B cell (primary cell): ENCODE results near the gene DIS3L2. TPM values are rescaled to one million over a fixed set of nuclear protein-coding genes. Genes with fewer than 3 reads are reported as not detected.

Experiments
- ATAC-seq: fragments of 200-7000 bp; cut with Tn5 transposase; one replicate; pipeline ENCODE4 v1.10.0; 2021; ENCODE audit warnings: low read depth, mild to moderate bottlenecking, moderate number of reproducible peaks, moderate library complexity
- CTCF ChIA-PET: fragments of 350-600 bp; sonication (Branson Sonifier 250); formaldehyde crosslinking; loops from one replicate; lab custom pipeline; 2021; ENCODE audit warnings: antibody characterized with exemption, inconsistent platforms; lab: Charles Lee
- POLR2A ChIA-PET: fragments of 350-600 bp; sonication (Branson Sonifier 250); formaldehyde crosslinking; loops from one replicate; lab custom pipeline; 2021; ENCODE audit warnings: antibody characterized with exemption; lab: Charles Lee
- DNase-seq: peaks from one replicate; pipeline ENCODE4 v3.0.0; 2013
- H2AFZ ChIP-seq: 2 replicates; pipeline ENCODE4 v1.6.1; 2012; ENCODE audit warnings: mild to moderate bottlenecking, low read depth, low read length; ENCODE audit not compliant: insufficient read depth, poor library complexity, severe bottlenecking
- H3K27ac ChIP-seq, 2 donors: 1 replicate in 1 of 2; 2 replicates in 1 of 2; pipeline ENCODE4 v1.5.1; 2012 to 2013; ENCODE audit warnings: low read length in 2 of 2, mild to moderate bottlenecking in 2 of 2, moderate library complexity in 1 of 2
- H3K27me3 ChIP-seq, 4 experiments: fragments of 200-600 bp in 1 of 4; sonication (generic) in 1 of 4; replicated peaks in 1 of 4; 1 replicate in 2 of 4; 2 replicates in 2 of 4; pipeline versions ENCODE4 v1.6.1 to v1.7.0; 2013 to 2016; ENCODE audit warnings: low read length in 3 of 4, mild to moderate bottlenecking in 2 of 4, mixed read lengths in 1 of 4, moderate library complexity in 1 of 4; ENCODE audit not compliant: insufficient read depth in 4 of 4, control insufficient read depth in 3 of 4; ENCODE audit errors: control extremely low read depth in 1 of 4
- H3K36me3 ChIP-seq, 2 experiments: replicated peaks in 1 of 2; 1 replicate in 1 of 2; 2 replicates in 1 of 2; pipeline versions ENCODE4 v1.6.1 to v1.7.1; 2013; ENCODE audit warnings: low read length in 1 of 2; ENCODE audit not compliant: insufficient read depth in 2 of 2, control insufficient read depth in 1 of 2; ENCODE audit errors: control extremely low read depth in 1 of 2, extremely low read depth in 1 of 2
- H3K4me1 ChIP-seq, 2 donors: fragments of 200-600 bp in 1 of 2; sonication (generic) in 1 of 2; 1 replicate in 1 of 2; 2 replicates in 1 of 2; pipeline versions ENCODE4 v1.5.1 to v1.6.1; 2013 to 2017; ENCODE audit warnings: low read length in 2 of 2; ENCODE audit not compliant: control insufficient read depth in 2 of 2, insufficient read depth in 2 of 2
- H3K4me2 ChIP-seq: replicated peaks from 2 replicates; pipeline ENCODE3; 2012; ENCODE audit warnings: mild to moderate bottlenecking, low read depth, low read length; ENCODE audit not compliant: poor library complexity, severe bottlenecking
- H3K4me3 ChIP-seq, 5 experiments: fragments of 200-600 bp in 1 of 5; sonication (generic) in 1 of 5; 1 replicate in 3 of 5; 2 replicates in 2 of 5; pipeline versions ENCODE4 v1.5.1 to v1.7.0; 2011 to 2016; ENCODE audit warnings: low read length in 4 of 5, mild to moderate bottlenecking in 4 of 5, low read depth in 2 of 5, control low read depth in 1 of 5, moderate library complexity in 1 of 5; ENCODE audit not compliant: insufficient read depth in 1 of 5; ENCODE audit errors: control extremely low read depth in 1 of 5, extremely low read depth in 1 of 5
- H3K79me2 ChIP-seq: fragments of 200-600 bp; sonication (generic); one replicate; pipeline ENCODE4 v1.6.0; 2016; ENCODE audit warnings: low read length; ENCODE audit not compliant: control insufficient read depth, insufficient read depth
- H3K9ac ChIP-seq: fragments of 200-600 bp; sonication (generic); 2 replicates; pipeline ENCODE4 v1.6.1; 2017; ENCODE audit warnings: mild to moderate bottlenecking, low read length, moderate library complexity
- H3K9me3 ChIP-seq, 3 donors: one replicate each; pipeline versions ENCODE4 v1.6.1 to v1.7.1; 2013; ENCODE audit warnings: low read length in 2 of 3; ENCODE audit not compliant: control insufficient read depth in 2 of 3, insufficient read depth in 1 of 3; ENCODE audit errors: control extremely low read depth in 1 of 3
- H4K20me1 ChIP-seq: 2 replicates; pipeline ENCODE4 v1.6.0; 2012; ENCODE audit warnings: mild to moderate bottlenecking, low read length; ENCODE audit not compliant: insufficient read depth, control insufficient read depth, poor library complexity, severe bottlenecking
- H3K27ac Mint-ChIP-seq: one replicate; pipeline ENCODE4 v1.8.0; 2021; ENCODE audit warnings: mixed read lengths
- H3K27me3 Mint-ChIP-seq: one replicate; pipeline ENCODE4 v1.8.0; 2021; ENCODE audit warnings: mixed read lengths
- H3K4me1 Mint-ChIP-seq: one replicate; pipeline ENCODE4 v1.8.0; 2021; ENCODE audit warnings: mixed read lengths
- H3K4me3 Mint-ChIP-seq: one replicate; pipeline ENCODE4 v1.8.0; 2021; ENCODE audit warnings: mixed read lengths
- H3K9me3 Mint-ChIP-seq: one replicate; pipeline ENCODE4 v1.8.0; 2022; ENCODE audit warnings: mixed read lengths; ENCODE audit not compliant: insufficient read depth
- CTCF ChIP-seq: fragments of 200-600 bp; IDR thresholded peaks from one replicate; pipeline ENCODE4 v1.8.0; 2022; ENCODE audit warnings: antibody characterized with exemption, mild to moderate bottlenecking
- EZH2 ChIP-seq: IDR thresholded peaks from 2 replicates; pipeline ENCODE4 v1.6.1; 2012; ENCODE audit warnings: borderline replicate concordance, low read depth, mild to moderate bottlenecking, moderate library complexity, low read length; ENCODE audit not compliant: insufficient read depth, poor library complexity, severe bottlenecking
- WGBS: methylation state at CpG from one replicate; pipeline ENCODE4 v1.1.5; 2013; ENCODE audit warnings: missing lambda C conversion rate; ENCODE audit not compliant: insufficient coverage; 5-methylcytosine and 5-hydroxymethylcytosine counted together
- intact Hi-C: fragments of 100-400 bp; cut with micrococcal nuclease; formaldehyde crosslinking; loops from one replicate; pipeline ENCODE4 v1.10.0; 2022
- polyA plus RNA-seq: library from polyadenylated mRNA; depleted of rRNA; stranded (reverse); fragments of >200 nt; gene quantifications from 2 replicates; pipeline ENCODE4 v1.2.3, GENCODE V29; 2012
- total RNA-seq, 2 donors: library from RNA; stranded (reverse); fragments of 120-200 nt in 1 of 2; gene quantifications; 1 replicate in 1 of 2; 2 replicates in 1 of 2; pipeline versions ENCODE4 v1.2.3 to v1.2.4, GENCODE V29; 2013 to 2022

The DIS3L2 gene
- total and polyA plus RNA-seq, 2 donors (not counting 1 experiment from before 2014, with no cell fraction given): 34.5 to 70.1 TPM

GRCh38 chr2:232134939-232135338 is 173.4 kb downstream of the DIS3L2 start:
- Histone ChIP-seq H3K9me3 (no peaks in the 10 kb centered on the region), H4K20me1 (no peaks in the 10 kb centered on the region), H3K4me3 (no peak overlapping the region), H2AFZ (no peak overlapping the region), H3K4me1 (peaks cover 10 to 11% of the 10 kb centered on the region in 2 donors), H3K4me2 (no peak overlapping the region), H3K79me2 (no peaks in the 10 kb centered on the region), H3K36me3 (peaks cover 0 to 26% of the 10 kb centered on the region in 2 experiments), H3K27me3 (no peaks in the 10 kb centered on the region), H3K27ac (no peak overlapping the region), H3K9ac (no peak overlapping the region)
- H3K9me3 Mint-ChIP-seq: no peaks in the 10 kb centered on the region
- WGBS: 100% methylated on average over 4 of the region's 4 CpGs
- H3K4me3 Mint-ChIP-seq: no peak overlapping the region
- DNase-seq (no peak), ATAC-seq (no peak)
- ChIA-PET CTCF (no interaction called here), POLR2A (no interaction called here)
- H3K4me1 Mint-ChIP-seq: peaks cover 21% of the 10 kb centered on the region
- H3K27ac Mint-ChIP-seq: no peak overlapping the region
- H3K27me3 Mint-ChIP-seq: no peaks in the 10 kb centered on the region
- intact Hi-C loops: no loop called here
- no peak for TF ChIP-seq EZH2
- TF ChIP-seq CTCF: no peak

GRCh38 chr2:232137356-232138147 is 176.0 kb downstream of the DIS3L2 start:
- TF ChIP-seq EZH2 (no peak), CTCF (no peak)
- H3K27ac ChIP-seq: peak overlapping the region in 1 of 2 donors; percentile 5
- DNase-seq (peak; percentile 12), ATAC-seq (no peak)
- 10% methylated on average over 2 of the region's 3 CpGs for WGBS
- Mint-ChIP-seq H3K4me1 (peaks cover 23% of the 10 kb centered on the region), H3K27me3 (no peaks in the 10 kb centered on the region), H3K27ac (peak overlapping the region; percentile 73), H3K9me3 (no peaks in the 10 kb centered on the region), H3K4me3 (no peak overlapping the region)
- ChIA-PET POLR2A (no interaction called here), CTCF (no interaction called here)
- no peaks in the 10 kb centered on the region for H3K9me3 ChIP-seq
- peaks cover 10 to 11% of the 10 kb centered on the region in 2 donors for H3K4me1 ChIP-seq
- H3K27me3 ChIP-seq: no peaks in the 10 kb centered on the region
- no peak overlapping the region for H2AFZ ChIP-seq
- H3K79me2 ChIP-seq: no peaks in the 10 kb centered on the region
- peaks cover 0 to 5% of the 10 kb centered on the region in 2 experiments for H3K36me3 ChIP-seq
- no peaks in the 10 kb centered on the region for H4K20me1 ChIP-seq
- no peak overlapping the region for H3K9ac ChIP-seq
- H3K4me2 ChIP-seq: no peak overlapping the region
- intact Hi-C loops: no loop called here
- H3K4me3 ChIP-seq: no peak overlapping the region
